KMS-11 (cell line): ENCODE data around the gene PI4KB.

Source experiments
- H2AFZ ChIP-seq: fragments of 200-600 bp; sonication (generic); 2 replicates; pipeline ENCODE4 v1.6.1; 2016; ENCODE audit warnings: antibody characterized with exemption, mixed run types, low read depth
- H3K27ac ChIP-seq: fragments of 200-600 bp; sonication (generic); 2 replicates; pipeline ENCODE4 v1.6.1; 2016; ENCODE audit warnings: mild to moderate bottlenecking, mixed run types
- H3K27me3 ChIP-seq: fragments of 200-600 bp; sonication (generic); 2 replicates; pipeline ENCODE4 v1.6.1; 2017; ENCODE audit warnings: mild to moderate bottlenecking, low read depth, mixed run types, moderate library complexity; ENCODE audit not compliant: insufficient read depth
- H3K36me3 ChIP-seq: fragments of 200-600 bp; sonication (generic); 2 replicates; pipeline ENCODE4 v1.6.1; 2017; ENCODE audit warnings: mild to moderate bottlenecking, mixed run types; ENCODE audit not compliant: insufficient read depth
- H3K4me1 ChIP-seq: fragments of 200-600 bp; sonication (generic); 2 replicates; pipeline ENCODE4 v1.6.1; 2016; ENCODE audit warnings: mild to moderate bottlenecking, low read depth, mixed run types; ENCODE audit not compliant: poor library complexity, severe bottlenecking
- H3K4me2 ChIP-seq: fragments of 200-600 bp; sonication (generic); 2 replicates; pipeline ENCODE4 v1.7.0; 2016; ENCODE audit warnings: mild to moderate bottlenecking, mixed run types
- H3K4me3 ChIP-seq: fragments of 200-600 bp; sonication (generic); IDR thresholded peaks from 2 replicates; pipeline ENCODE4 v1.6.1; 2017; ENCODE audit warnings: low read depth, low read length, mixed read lengths; ENCODE audit not compliant: insufficient read depth
- H3K79me2 ChIP-seq: fragments of 200-600 bp; sonication (generic); 2 replicates; pipeline ENCODE4 v1.6.1; 2016; ENCODE audit warnings: low read depth, mixed run types; ENCODE audit not compliant: insufficient read depth
- H3K9ac ChIP-seq: fragments of 200-600 bp; sonication (generic); 2 replicates; pipeline ENCODE4 v1.6.1; 2016; ENCODE audit warnings: mild to moderate bottlenecking, mixed run types
- H4K20me1 ChIP-seq: fragments of 200-600 bp; sonication (generic); 2 replicates; pipeline ENCODE4 v1.6.1; 2016; ENCODE audit warnings: mild to moderate bottlenecking, mixed run types; ENCODE audit not compliant: insufficient read depth
- CTCF ChIP-seq: fragments of 200-600 bp; sonication (generic); conservative IDR thresholded peaks from 2 replicates; pipeline ENCODE4 v1.6.1; 2017; ENCODE audit warnings: low read depth, mild to moderate bottlenecking, antibody characterized with exemption, low read length, moderate library complexity, mixed read lengths

Gene PI4KB

GRCh38 chr1:151367658-151368392 is 40.6 kb upstream of the PI4KB start:
- no peak overlapping the region for H2AFZ ChIP-seq
- no peak for TF ChIP-seq CTCF
- no peaks in the 10 kb centered on the region for H3K36me3 ChIP-seq
- no peak overlapping the region for H3K4me2 ChIP-seq
- no peaks in the 10 kb centered on the region for H4K20me1 ChIP-seq
- H3K9ac ChIP-seq: no peak overlapping the region
- H3K27me3 ChIP-seq: no peaks in the 10 kb centered on the region
- no peaks in the 10 kb centered on the region for H3K79me2 ChIP-seq
- H3K27ac ChIP-seq: no peak overlapping the region
- H3K4me1 ChIP-seq: no peaks in the 10 kb centered on the region
- H3K4me3 ChIP-seq: no peak overlapping the region

GRCh38 chr1:151364996-151365395 is 37.8 kb upstream of the PI4KB start:
- Histone ChIP-seq H3K9ac (no peak overlapping the region), H3K4me1 (no peaks in the 10 kb centered on the region)
- TF ChIP-seq CTCF: no peak

GRCh38 chr1:151362308-151363155 is 35.3 kb upstream of the PI4KB start:
- no peak overlapping the region for H3K9ac ChIP-seq
- H3K27ac ChIP-seq: no peak overlapping the region
- no peaks in the 10 kb centered on the region for H3K36me3 ChIP-seq
- no peaks in the 10 kb centered on the region for H4K20me1 ChIP-seq
- no peak overlapping the region for H3K4me3 ChIP-seq
- no peaks in the 10 kb centered on the region for H3K27me3 ChIP-seq
- H3K79me2 ChIP-seq: no peaks in the 10 kb centered on the region
- H3K4me1 ChIP-seq: no peaks in the 10 kb centered on the region
- no peak overlapping the region for H3K4me2 ChIP-seq
- no peak for TF ChIP-seq CTCF
- H2AFZ ChIP-seq: no peak overlapping the region

More at GRCh38 chr1:151364996-151365395, 37.8 kb upstream of the PI4KB start:
- H2AFZ ChIP-seq: no peak overlapping the region
- H4K20me1 ChIP-seq: no peaks in the 10 kb centered on the region
- no peaks in the 10 kb centered on the region for H3K79me2 ChIP-seq
- no peaks in the 10 kb centered on the region for H3K27me3 ChIP-seq
- H3K27ac ChIP-seq: no peak overlapping the region
- no peak overlapping the region for H3K4me2 ChIP-seq
- H3K4me3 ChIP-seq: no peak overlapping the region
- no peaks in the 10 kb centered on the region for H3K36me3 ChIP-seq

- TF ChIP-seq CTCF: no peak
- Histone ChIP-seq H3K36me3 (no peaks in the 10 kb centered on the region), H3K9ac (no peak overlapping the region), H2AFZ (no peak overlapping the region), H3K4me1 (no peaks in the 10 kb centered on the region), H3K27me3 (no peaks in the 10 kb centered on the region), H3K4me3 (no peak overlapping the region), H4K20me1 (no peaks in the 10 kb centered on the region), H3K79me2 (no peaks in the 10 kb centered on the region), H3K27ac (no peak overlapping the region), H3K4me2 (no peak overlapping the region)
These were observed 34.7 kb upstream of the PI4KB start for GRCh38 chr1:151361883-151362282.
